HCT116 (cell line): ENCODE measurements around the gene SERINC3.

Source experiments
- CEBPB ChIP-seq: IDR thresholded peaks from 2 replicates; pipeline ENCODE4 v1.6.1; 2012; ENCODE audit warnings: low read depth
- CTCF ChIP-seq, 3 experiments: fragments of 200-600 bp in 1 of 3; sonication (generic) in 1 of 3; IDR thresholded peaks in 2 of 3; conservative IDR thresholded peaks in 1 of 3; 2 replicates each; pipeline ENCODE4 v1.5.1; 2012 to 2017; ENCODE audit warnings: low read depth in 2 of 3, low read length in 2 of 3, antibody characterized with exemption in 1 of 3, borderline replicate concordance in 1 of 3, control low read depth in 1 of 3, mild to moderate bottlenecking in 1 of 3, mixed read lengths in 1 of 3, mixed run types in 1 of 3, moderate library complexity in 1 of 3; ENCODE audit not compliant: insufficient read depth in 1 of 3
- ELF1 ChIP-seq: IDR thresholded peaks from 2 replicates; pipeline ENCODE4 v1.6.1; 2012; ENCODE audit warnings: low read depth, borderline replicate concordance
- EZH2 ChIP-seq: fragments of 200-600 bp; sonication (generic); IDR thresholded peaks from 2 replicates; pipeline ENCODE4 v1.6.1; 2017; ENCODE audit warnings: antibody characterized with exemption, mixed run types
- POLR2A ChIP-seq: IDR thresholded peaks from 2 replicates; pipeline ENCODE4 v1.7.0; 2011; ENCODE audit warnings: borderline replicate concordance; ENCODE audit not compliant: insufficient read depth, insufficient read length; ENCODE audit errors: extremely low read depth
- POLR2AphosphoS5 ChIP-seq: IDR thresholded peaks from 2 replicates; pipeline ENCODE4 v1.6.1; 2011; ENCODE audit warnings: mild to moderate bottlenecking, low read depth, low read length, moderate library complexity
- RAD21 ChIP-seq: IDR thresholded peaks from 2 replicates; pipeline ENCODE4 v1.6.1; 2012; ENCODE audit warnings: low read depth, mild to moderate bottlenecking
- REST ChIP-seq: IDR thresholded peaks from 2 replicates; pipeline ENCODE4 v1.6.1; 2012; ENCODE audit warnings: low read depth
- SIN3A ChIP-seq: IDR thresholded peaks from 2 replicates; pipeline ENCODE4 v1.6.1; 2012; ENCODE audit warnings: low read depth
- SRF ChIP-seq: IDR thresholded peaks from 2 replicates; pipeline ENCODE4 v1.6.1; 2012; ENCODE audit warnings: low read depth
- YY1 ChIP-seq: IDR thresholded peaks from 2 replicates; pipeline ENCODE4 v1.6.1; 2011; ENCODE audit warnings: low read length, low read depth, moderate library complexity, mild to moderate bottlenecking; ENCODE audit not compliant: insufficient replicate concordance; ENCODE audit errors: extremely low read depth
- ZNF274 ChIP-seq: fragments of 200-500 bp; sonication (Bioruptor generic); IDR thresholded peaks from 2 replicates; pipeline ENCODE4 v1.6.1; 2014; ENCODE audit warnings: mild to moderate bottlenecking, low read depth, low read length, inconsistent platforms
- TF ChIP-seq, protein P1 (sequence below): IDR thresholded peaks from 2 replicates; pipeline ENCODE4 v1.6.1; 2012

GRCh38 chr20:44560229-44560628 is 38.4 kb upstream of the SERINC3 start:
- TF ChIP-seq ZNF274 (no peak), POLR2AphosphoS5 (no peak), SIN3A (no peak), CTCF (IDR thresholded peaks at IDR 0.05 in 2 of 3, conservative IDR thresholded peaks at IDR 0.05 in 1 of 3; ENCODE audit: borderline replicate concordance in 1 of 3, insufficient read depth in 1 of 3, low read depth in 2 of 3, low read length in 2 of 3) (no peak), EZH2 (no peak), POLR2A (no peak), CEBPB (no peak), RAD21 (no peak), SRF (no peak), YY1 (no peak), REST (no peak), ELF1 (no peak)
- TF ChIP-seq, protein P1, sequence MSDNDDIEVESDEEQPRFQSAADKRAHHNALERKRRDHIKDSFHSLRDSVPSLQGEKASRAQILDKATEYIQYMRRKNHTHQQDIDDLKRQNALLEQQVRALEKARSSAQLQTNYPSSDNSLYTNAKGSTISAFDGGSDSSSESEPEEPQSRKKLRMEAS = no peak
